Gastrocnemius medialis (tissue), 4 donors: Measurements from ENCODE around the gene CD96. TPM values are rescaled to one million over a fixed set of nuclear protein-coding genes. Genes with fewer than 3 reads are reported as not detected.
"Not testable (repeated sequence)": the region's sequence is repeated elsewhere in the genome, so short reads cannot be mapped to it uniquely, and the experiment has no call there.

Experiments
- ATAC-seq, 2 donors: fragments of 150-250 bp; one replicate each; pipeline ENCODE4 v1.9.1; 2016
- DNase-seq, 2 donors: peaks; one replicate each; pipeline ENCODE4 v3.0.0-alpha.2; 2019
- H3K27ac ChIP-seq, 4 donors: fragments of 200-600 bp; sonication (generic); 1 replicate in 1 of 4; 2 replicates in 3 of 4; pipeline ENCODE4 v1.5.1; 2016 to 2018; ENCODE audit warnings: mild to moderate bottlenecking in 2 of 4, moderate library complexity in 1 of 4
- H3K27me3 ChIP-seq, 3 donors: fragments of 200-600 bp; sonication (generic) in 2 of 3; 1 replicate in 1 of 3; 2 replicates in 2 of 3; pipeline versions ENCODE4 v1.5.1 to v1.6.0; 2016 to 2019; ENCODE audit warnings: mild to moderate bottlenecking in 1 of 3, moderate library complexity in 1 of 3
- H3K36me3 ChIP-seq, 2 donors: fragments of 200-600 bp; sonication (generic) in 1 of 2; one replicate each; pipeline ENCODE4 v1.5.1; 2017 to 2018
- H3K4me1 ChIP-seq, 2 donors: fragments of 200-600 bp; sonication (generic) in 1 of 2; one replicate each; pipeline ENCODE4 v1.5.1; 2016 to 2017; ENCODE audit warnings: mild to moderate bottlenecking in 2 of 2
- H3K4me3 ChIP-seq, 4 donors: fragments of 200-600 bp; sonication (generic) in 3 of 4; 1 replicate in 1 of 4; 2 replicates in 3 of 4; pipeline ENCODE4 v1.5.1; 2016 to 2019; ENCODE audit warnings: mild to moderate bottlenecking in 2 of 4
- H3K9me3 ChIP-seq, 3 donors: fragments of 200-600 bp; sonication (generic) in 2 of 3; 1 replicate in 1 of 3; 2 replicates in 2 of 3; pipeline ENCODE4 v1.5.1; 2016 to 2019
- CTCF ChIP-seq, 5 experiments: fragments of 450-650 bp in 3 of 5; fragments of 200-600 bp in 2 of 5; sonication (generic) in 2 of 5; IDR thresholded peaks in 4 of 5; conservative IDR thresholded peaks in 1 of 5; 1 replicate in 4 of 5; 2 replicates in 1 of 5; pipeline ENCODE4 v1.5.1; 2016 to 2019; ENCODE audit warnings: antibody characterized with exemption in 5 of 5, mild to moderate bottlenecking in 3 of 5, moderate library complexity in 3 of 5
- POLR2A ChIP-seq, 2 donors: fragments of 450-650 bp; IDR thresholded peaks; one replicate each; pipeline ENCODE4 v1.6.1; 2017; ENCODE audit warnings: antibody characterized with exemption in 2 of 2, mild to moderate bottlenecking in 2 of 2, moderate library complexity in 2 of 2
- in situ Hi-C, 4 donors: fragments of 200-750 bp; cut with MboI; loops; one replicate each; pipeline versions ENCODE4 v1.15.0 to v1.8.0; 2017; ENCODE audit warnings: low sequenced_read_pairs in 4 of 4
- intact Hi-C: fragments of 100-400 bp; cut with DNase I; formaldehyde crosslinking; loops from one replicate; pipeline ENCODE4 v1.15.1; 2023; ENCODE audit warnings: low total_unique reads
- total RNA-seq, 4 donors: library from RNA; depleted of rRNA; stranded (reverse); fragments of >200 nt; gene quantifications; one replicate each; pipeline versions ENCODE4 v1.1.0 to v1.2.3, GENCODE V29; 2016

The CD96 gene
- total RNA-seq, 4 donors from 2014 or later = 0.85 TPM; not detected in 3

GRCh38 chr3:111667621-111668239 is 125.7 kb downstream of the CD96 start:
- DNase-seq = peak; percentile 12 to 22
- Histone ChIP-seq H3K4me3 (no peak overlapping the region), H3K9me3 (no peaks in the 10 kb centered on the region), H3K27me3 (no peaks in the 10 kb centered on the region), H3K4me1 (peaks cover 0 to 5% of the 10 kb centered on the region in 2 donors), H3K36me3 (no peaks in the 10 kb centered on the region), H3K27ac (peak overlapping the region in 2 of 4 donors; percentile 45 to 48)
- peak; percentile 39 to 48 for ATAC-seq
- TF ChIP-seq POLR2A (IDR thresholded peaks at IDR 0.05) = no peak
- no peak for TF ChIP-seq CTCF (IDR thresholded peaks at IDR 0.05 in 4 of 5, conservative IDR thresholded peaks at IDR 0.05 in 1 of 5)
- intact Hi-C loops = loop anchor here (2.0 kb wide), 2 partner anchors 299 to 345 kb away; no protein-coding TSS in a partner anchor
- in situ Hi-C loops = no loop called here

GRCh38 chr3:111668326-111668725 is 126.3 kb downstream of the CD96 start:
- Histone ChIP-seq H3K27me3 (no peaks in the 10 kb centered on the region), H3K4me3 (no peak overlapping the region), H3K9me3 (no peaks in the 10 kb centered on the region), H3K27ac (no peak overlapping the region), H3K4me1 (peaks cover 0 to 5% of the 10 kb centered on the region in 2 donors), H3K36me3 (no peaks in the 10 kb centered on the region)
- no peak for TF ChIP-seq CTCF (IDR thresholded peaks at IDR 0.05 in 4 of 5, conservative IDR thresholded peaks at IDR 0.05 in 1 of 5)
- TF ChIP-seq POLR2A (IDR thresholded peaks at IDR 0.05) = no peak
- intact Hi-C loops (loop anchor here (2.0 kb wide), 2 partner anchors 298 to 344 kb away; no protein-coding TSS in a partner anchor), in situ Hi-C loops (no loop called here)
- no peak for ATAC-seq
- no peak for DNase-seq

- DNase-seq (no peak), ATAC-seq (peak; percentile 64 to 74)
- H3K4me3 ChIP-seq = no peak overlapping the region
- H3K27me3 ChIP-seq = no peaks in the 10 kb centered on the region
- TF ChIP-seq CTCF (IDR thresholded peaks at IDR 0.05 in 4 of 5, conservative IDR thresholded peaks at IDR 0.05 in 1 of 5) (peak; percentile 46 to 76 (median 69)), POLR2A (IDR thresholded peaks at IDR 0.05) (no peak)
- H3K36me3 ChIP-seq = no peaks in the 10 kb centered on the region
- H3K27ac ChIP-seq = no peak overlapping the region
- in situ Hi-C loops (no loop called here), intact Hi-C loops (loop anchor here (2.0 kb wide), 2 partner anchors 298 to 344 kb away; no protein-coding TSS in a partner anchor)
- peaks cover 5 to 6% of the 10 kb centered on the region in 2 donors for H3K4me1 ChIP-seq
- no peaks in the 10 kb centered on the region for H3K9me3 ChIP-seq
Observed at GRCh38 chr3:111668888-111669488, 127.0 kb downstream of the CD96 start.

GRCh38 chr3:111669926-111670630 is 128.1 kb downstream of the CD96 start:
- in situ Hi-C loops = no loop called here
- Histone ChIP-seq H3K9me3 (no peaks in the 10 kb centered on the region), H3K4me1 (peaks cover 0 to 10% of the 10 kb centered on the region in 2 donors), H3K4me3 (no peak overlapping the region), H3K27ac (no peak overlapping the region), H3K36me3 (no peaks in the 10 kb centered on the region), H3K27me3 (no peaks in the 10 kb centered on the region)
- intact Hi-C loops = loop anchor here (2.0 kb wide), 2 partner anchors 297 to 343 kb away; no protein-coding TSS in a partner anchor
- TF ChIP-seq POLR2A (IDR thresholded peaks at IDR 0.05) = no peak
- TF ChIP-seq CTCF (IDR thresholded peaks at IDR 0.05 in 4 of 5, conservative IDR thresholded peaks at IDR 0.05 in 1 of 5) = no peak
- ATAC-seq (no peak), DNase-seq (no peak)

GRCh38 chr3:111672461-111672860 is 130.5 kb downstream of the CD96 start:
- H3K27me3 ChIP-seq, intact Hi-C loops, H3K4me3 ChIP-seq, ATAC-seq, H3K36me3 ChIP-seq, DNase-seq, H3K27ac ChIP-seq, in situ Hi-C loops, H3K9me3 ChIP-seq: not testable (repeated sequence)
- peaks cover 7 to 19% of the 10 kb centered on the region in 2 donors for H3K4me1 ChIP-seq
